GM12872 (cell line): ENCODE results near the gene TMPRSS6.

Source experiments
- TF ChIP-seq, protein P1 (sequence below): IDR thresholded peaks from 3 replicates; pipeline ENCODE4 v1.5.1; 2011; ENCODE audit warnings: low read depth, mild to moderate bottlenecking, low read length, moderate library complexity; ENCODE audit not compliant: insufficient read depth

TMPRSS6 gene

DNA sequence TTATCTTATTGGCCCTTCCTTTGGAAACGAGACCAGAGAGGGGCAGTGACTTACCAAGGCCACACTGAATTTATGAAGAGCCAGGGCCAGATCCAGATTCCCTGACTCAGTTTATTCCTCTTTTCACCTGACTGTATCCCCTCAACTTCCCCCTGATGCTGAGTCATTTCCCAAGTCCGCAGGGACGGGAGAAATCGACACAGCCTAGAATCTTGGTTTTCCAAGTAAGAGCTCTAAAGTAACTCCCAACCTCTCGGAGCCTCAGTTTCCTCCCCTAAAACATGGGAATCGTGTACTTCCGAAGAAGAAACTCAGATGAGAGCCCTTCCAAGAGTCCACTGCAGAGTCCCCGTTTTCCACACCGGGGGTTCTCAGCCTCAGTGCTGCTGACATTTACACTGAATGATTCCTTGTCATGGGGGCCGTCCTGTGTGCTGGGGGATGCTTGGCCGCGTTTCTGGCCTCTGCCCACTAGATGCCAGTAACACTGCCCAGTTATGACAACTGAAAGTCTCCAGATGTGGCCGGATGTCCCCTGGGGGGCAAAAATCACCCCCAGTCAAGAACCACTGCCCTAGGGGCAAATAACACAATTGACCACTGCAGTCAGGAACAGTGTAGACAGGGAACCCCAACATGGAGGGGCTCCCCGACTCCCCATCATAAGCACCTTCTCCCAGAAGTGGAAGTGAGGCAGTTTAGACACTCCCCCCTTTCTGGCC is 78.8 kb downstream of the TMPRSS6 start:
- TF ChIP-seq, protein P1, sequence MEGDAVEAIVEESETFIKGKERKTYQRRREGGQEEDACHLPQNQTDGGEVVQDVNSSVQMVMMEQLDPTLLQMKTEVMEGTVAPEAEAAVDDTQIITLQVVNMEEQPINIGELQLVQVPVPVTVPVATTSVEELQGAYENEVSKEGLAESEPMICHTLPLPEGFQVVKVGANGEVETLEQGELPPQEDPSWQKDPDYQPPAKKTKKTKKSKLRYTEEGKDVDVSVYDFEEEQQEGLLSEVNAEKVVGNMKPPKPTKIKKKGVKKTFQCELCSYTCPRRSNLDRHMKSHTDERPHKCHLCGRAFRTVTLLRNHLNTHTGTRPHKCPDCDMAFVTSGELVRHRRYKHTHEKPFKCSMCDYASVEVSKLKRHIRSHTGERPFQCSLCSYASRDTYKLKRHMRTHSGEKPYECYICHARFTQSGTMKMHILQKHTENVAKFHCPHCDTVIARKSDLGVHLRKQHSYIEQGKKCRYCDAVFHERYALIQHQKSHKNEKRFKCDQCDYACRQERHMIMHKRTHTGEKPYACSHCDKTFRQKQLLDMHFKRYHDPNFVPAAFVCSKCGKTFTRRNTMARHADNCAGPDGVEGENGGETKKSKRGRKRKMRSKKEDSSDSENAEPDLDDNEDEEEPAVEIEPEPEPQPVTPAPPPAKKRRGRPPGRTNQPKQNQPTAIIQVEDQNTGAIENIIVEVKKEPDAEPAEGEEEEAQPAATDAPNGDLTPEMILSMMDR = no peak

- TF ChIP-seq, protein P1 = no peak
These were observed 80.5 kb downstream of the TMPRSS6 start for GRCh38 chr22:37028692-37029674.

GRCh38 chr22:37027556-37027955 is 82.0 kb downstream of the TMPRSS6 start:
- TF ChIP-seq, protein P1 = no peak

- TF ChIP-seq, protein P1 = no peak
These were observed 83.2 kb downstream of the TMPRSS6 start for GRCh38 chr22:37026325-37026724.

GRCh38 chr22:37025500-37026070 is 83.9 kb downstream of the TMPRSS6 start:
- TF ChIP-seq, protein P1 = no peak

- TF ChIP-seq, protein P1 = no peak
These were observed 85.0 kb downstream of the TMPRSS6 start for GRCh38 chr22:37024339-37025157.
